HCT116 (cell line): ENCODE measurements around the gene POC1A.

Experiments
- EZH2 ChIP-seq: fragments of 200-600 bp; sonication (generic); IDR thresholded peaks from 2 replicates; pipeline ENCODE4 v1.6.1; 2017; ENCODE audit warnings: antibody characterized with exemption, mixed run types
- POLR2A ChIP-seq: IDR thresholded peaks from 2 replicates; pipeline ENCODE4 v1.7.0; 2011; ENCODE audit warnings: borderline replicate concordance; ENCODE audit not compliant: insufficient read depth, insufficient read length; ENCODE audit errors: extremely low read depth
- POLR2AphosphoS5 ChIP-seq: IDR thresholded peaks from 2 replicates; pipeline ENCODE4 v1.6.1; 2011; ENCODE audit warnings: mild to moderate bottlenecking, low read depth, low read length, moderate library complexity
- ZFX ChIP-seq: fragments of 450-650 bp; IDR thresholded peaks from 2 replicates; pipeline ENCODE4 v1.6.1; 2017
- TF ChIP-seq, protein P1 (sequence below), 3 experiments: fragments of 200-600 bp in 1 of 3; sonication (generic) in 1 of 3; IDR thresholded peaks in 2 of 3; conservative IDR thresholded peaks in 1 of 3; 2 replicates each; pipeline ENCODE4 v1.5.1; 2012 to 2017; ENCODE audit warnings: low read depth in 2 of 3, low read length in 2 of 3, antibody characterized with exemption in 1 of 3, borderline replicate concordance in 1 of 3, control low read depth in 1 of 3, mild to moderate bottlenecking in 1 of 3, mixed read lengths in 1 of 3, mixed run types in 1 of 3, moderate library complexity in 1 of 3; ENCODE audit not compliant: insufficient read depth in 1 of 3
- TF ChIP-seq, protein P2 (sequence below): IDR thresholded peaks from 2 replicates; pipeline ENCODE4 v1.6.1; 2011; ENCODE audit warnings: mild to moderate bottlenecking, low read length, moderate library complexity; ENCODE audit not compliant: insufficient replicate concordance; ENCODE audit errors: extremely low read depth

DNA sequence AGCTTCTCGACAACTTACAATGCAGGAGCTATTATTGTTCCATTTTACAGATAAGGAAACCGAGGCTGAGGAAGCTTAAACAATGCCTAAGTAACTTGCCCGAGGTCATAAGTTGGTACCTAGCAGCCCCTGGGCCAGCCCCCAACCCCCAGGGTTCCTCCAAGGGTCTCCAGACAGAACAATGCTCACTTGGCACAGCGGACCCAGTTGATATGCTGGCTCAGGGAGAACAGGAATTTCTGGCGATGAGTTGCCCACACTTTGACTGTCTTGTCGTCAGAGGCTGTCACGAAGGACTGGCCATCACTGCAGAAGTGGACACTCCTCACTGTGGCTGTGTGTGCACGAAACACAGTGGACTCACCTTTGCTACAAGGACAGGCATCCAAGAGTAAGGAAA, 5.2 kb downstream of the POC1A start:
- TF ChIP-seq POLR2A (no peak), EZH2 (no peak), POLR2AphosphoS5 (no peak), ZFX (no peak)
- TF ChIP-seq, protein P1, sequence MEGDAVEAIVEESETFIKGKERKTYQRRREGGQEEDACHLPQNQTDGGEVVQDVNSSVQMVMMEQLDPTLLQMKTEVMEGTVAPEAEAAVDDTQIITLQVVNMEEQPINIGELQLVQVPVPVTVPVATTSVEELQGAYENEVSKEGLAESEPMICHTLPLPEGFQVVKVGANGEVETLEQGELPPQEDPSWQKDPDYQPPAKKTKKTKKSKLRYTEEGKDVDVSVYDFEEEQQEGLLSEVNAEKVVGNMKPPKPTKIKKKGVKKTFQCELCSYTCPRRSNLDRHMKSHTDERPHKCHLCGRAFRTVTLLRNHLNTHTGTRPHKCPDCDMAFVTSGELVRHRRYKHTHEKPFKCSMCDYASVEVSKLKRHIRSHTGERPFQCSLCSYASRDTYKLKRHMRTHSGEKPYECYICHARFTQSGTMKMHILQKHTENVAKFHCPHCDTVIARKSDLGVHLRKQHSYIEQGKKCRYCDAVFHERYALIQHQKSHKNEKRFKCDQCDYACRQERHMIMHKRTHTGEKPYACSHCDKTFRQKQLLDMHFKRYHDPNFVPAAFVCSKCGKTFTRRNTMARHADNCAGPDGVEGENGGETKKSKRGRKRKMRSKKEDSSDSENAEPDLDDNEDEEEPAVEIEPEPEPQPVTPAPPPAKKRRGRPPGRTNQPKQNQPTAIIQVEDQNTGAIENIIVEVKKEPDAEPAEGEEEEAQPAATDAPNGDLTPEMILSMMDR (IDR thresholded peaks at IDR 0.05 in 2 of 3, conservative IDR thresholded peaks at IDR 0.05 in 1 of 3; ENCODE audit: borderline replicate concordance in 1 of 3, insufficient read depth in 1 of 3, low read depth in 2 of 3, low read length in 2 of 3) = no peak
- TF ChIP-seq, protein P2, sequence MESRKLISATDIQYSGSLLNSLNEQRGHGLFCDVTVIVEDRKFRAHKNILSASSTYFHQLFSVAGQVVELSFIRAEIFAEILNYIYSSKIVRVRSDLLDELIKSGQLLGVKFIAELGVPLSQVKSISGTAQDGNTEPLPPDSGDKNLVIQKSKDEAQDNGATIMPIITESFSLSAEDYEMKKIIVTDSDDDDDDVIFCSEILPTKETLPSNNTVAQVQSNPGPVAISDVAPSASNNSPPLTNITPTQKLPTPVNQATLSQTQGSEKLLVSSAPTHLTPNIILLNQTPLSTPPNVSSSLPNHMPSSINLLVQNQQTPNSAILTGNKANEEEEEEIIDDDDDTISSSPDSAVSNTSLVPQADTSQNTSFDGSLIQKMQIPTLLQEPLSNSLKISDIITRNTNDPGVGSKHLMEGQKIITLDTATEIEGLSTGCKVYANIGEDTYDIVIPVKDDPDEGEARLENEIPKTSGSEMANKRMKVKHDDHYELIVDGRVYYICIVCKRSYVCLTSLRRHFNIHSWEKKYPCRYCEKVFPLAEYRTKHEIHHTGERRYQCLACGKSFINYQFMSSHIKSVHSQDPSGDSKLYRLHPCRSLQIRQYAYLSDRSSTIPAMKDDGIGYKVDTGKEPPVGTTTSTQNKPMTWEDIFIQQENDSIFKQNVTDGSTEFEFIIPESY = no peak
